Measurements from ENCODE around the gene DLG1.

Gene DLG1

DNA sequence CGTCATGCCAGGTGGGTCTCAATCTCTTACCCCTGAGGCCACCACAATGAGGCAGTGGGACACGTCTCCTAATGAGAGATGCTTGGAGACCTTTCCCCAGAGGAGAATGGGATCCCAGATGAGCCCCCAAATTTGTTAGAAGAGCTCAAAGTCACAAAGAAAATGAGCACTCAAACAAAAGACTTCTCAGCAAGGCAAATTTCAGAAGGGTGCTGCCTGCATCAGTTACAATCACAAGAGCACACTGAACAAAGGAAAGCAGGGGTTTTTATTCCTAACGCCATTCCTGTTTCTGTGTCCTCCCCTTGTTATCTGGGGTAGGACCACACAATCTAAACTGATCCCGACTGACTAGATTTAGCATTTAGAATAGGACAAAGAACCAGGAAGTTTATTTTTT is 50.1 kb downstream of the DLG1 start:
- TF ChIP-seq, protein P1, sequence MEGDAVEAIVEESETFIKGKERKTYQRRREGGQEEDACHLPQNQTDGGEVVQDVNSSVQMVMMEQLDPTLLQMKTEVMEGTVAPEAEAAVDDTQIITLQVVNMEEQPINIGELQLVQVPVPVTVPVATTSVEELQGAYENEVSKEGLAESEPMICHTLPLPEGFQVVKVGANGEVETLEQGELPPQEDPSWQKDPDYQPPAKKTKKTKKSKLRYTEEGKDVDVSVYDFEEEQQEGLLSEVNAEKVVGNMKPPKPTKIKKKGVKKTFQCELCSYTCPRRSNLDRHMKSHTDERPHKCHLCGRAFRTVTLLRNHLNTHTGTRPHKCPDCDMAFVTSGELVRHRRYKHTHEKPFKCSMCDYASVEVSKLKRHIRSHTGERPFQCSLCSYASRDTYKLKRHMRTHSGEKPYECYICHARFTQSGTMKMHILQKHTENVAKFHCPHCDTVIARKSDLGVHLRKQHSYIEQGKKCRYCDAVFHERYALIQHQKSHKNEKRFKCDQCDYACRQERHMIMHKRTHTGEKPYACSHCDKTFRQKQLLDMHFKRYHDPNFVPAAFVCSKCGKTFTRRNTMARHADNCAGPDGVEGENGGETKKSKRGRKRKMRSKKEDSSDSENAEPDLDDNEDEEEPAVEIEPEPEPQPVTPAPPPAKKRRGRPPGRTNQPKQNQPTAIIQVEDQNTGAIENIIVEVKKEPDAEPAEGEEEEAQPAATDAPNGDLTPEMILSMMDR (IDR thresholded peaks at IDR 0.05; ENCODE audit: low read depth, low read length) = no peak
- H3K4me3 ChIP-seq (replicated peaks in 1 of 2; ENCODE audit: low read depth in 2 of 2, low read length in 2 of 2) = no peak overlapping the region
- DNase-seq (ENCODE audit: low read depth in 2 of 2) = no peak

DNA sequence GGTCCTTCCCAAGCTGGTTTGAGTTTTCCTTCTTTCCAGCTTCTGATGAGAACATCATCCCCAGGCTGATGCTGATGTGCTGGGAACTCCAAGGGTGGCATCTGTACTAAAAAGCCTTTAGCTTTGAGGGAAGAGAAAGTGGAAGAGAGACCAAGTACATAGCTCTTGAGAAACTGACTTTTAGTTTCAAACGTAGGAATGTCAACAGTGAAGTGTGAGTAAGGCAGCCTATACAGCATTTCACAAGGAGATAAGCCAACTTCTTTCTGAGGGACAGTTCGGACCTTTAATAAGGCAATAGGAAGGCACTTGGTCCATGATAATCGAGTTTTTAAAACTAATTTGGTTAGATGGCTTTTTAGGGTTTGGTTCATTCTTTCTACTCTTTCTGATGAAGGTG is 53.7 kb downstream of the DLG1 start:
- TF ChIP-seq, protein P1 (IDR thresholded peaks at IDR 0.05; ENCODE audit: low read depth, low read length) = no peak
- DNase-seq (ENCODE audit: low read depth in 2 of 2) = no peak
- no peak overlapping the region for H3K4me3 ChIP-seq (replicated peaks in 1 of 2; ENCODE audit: low read depth in 2 of 2, low read length in 2 of 2)

DNA sequence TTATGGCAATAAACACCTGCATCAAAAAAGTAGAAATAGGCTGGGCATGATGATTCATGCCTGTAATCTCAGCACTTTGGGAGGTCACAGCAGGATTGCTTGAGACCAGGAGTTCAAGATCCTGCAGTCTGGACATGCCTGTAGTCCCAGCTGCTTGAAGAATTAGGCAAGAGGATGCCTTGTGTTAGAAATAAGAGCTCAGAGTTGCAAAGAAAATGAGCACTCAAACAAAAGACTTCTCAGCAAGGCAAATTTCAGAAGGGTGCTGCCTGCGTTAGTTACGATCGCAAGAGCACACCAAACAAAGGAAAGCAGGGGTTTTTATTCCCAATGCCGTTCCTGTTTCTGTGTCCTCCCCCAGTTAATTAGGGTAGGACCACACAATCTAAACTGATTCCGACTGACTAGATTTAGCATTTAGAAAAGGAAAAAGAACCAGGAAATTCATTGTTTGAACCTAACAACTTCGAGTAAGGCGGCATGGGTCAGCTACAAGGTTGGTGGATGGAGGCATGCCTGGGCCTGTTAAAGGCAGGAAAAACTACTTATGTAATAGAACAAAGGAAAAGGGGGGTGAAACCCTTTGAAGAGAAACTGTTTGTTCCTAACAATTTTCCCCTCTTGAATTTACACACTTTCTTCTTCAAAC is 55.5 kb downstream of the DLG1 start:
- no peak for DNase-seq (ENCODE audit: low read depth in 2 of 2)
- TF ChIP-seq, protein P1 (IDR thresholded peaks at IDR 0.05; ENCODE audit: low read depth, low read length) = no peak
- H3K4me3 ChIP-seq (replicated peaks in 1 of 2; ENCODE audit: low read depth in 2 of 2, low read length in 2 of 2) = no peak overlapping the region

DNA sequence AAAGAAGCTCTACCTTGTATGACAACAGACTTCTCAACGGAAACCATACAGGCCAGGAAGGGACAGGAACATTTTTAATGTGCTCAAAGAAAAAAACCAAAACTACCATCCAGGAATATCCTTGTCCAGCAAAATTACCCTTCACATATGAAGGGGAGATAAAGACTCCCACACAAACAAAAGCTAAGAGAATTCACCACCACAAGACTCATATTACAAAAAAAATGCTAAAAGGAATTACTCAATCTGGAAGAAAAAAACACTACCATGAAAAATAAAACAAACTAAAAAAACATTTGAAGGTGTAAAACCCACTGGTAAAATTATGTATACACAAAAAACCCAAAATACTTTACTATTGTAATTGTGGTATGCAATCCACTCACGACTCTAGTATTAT is 57.2 kb downstream of the DLG1 start:
- no peak for DNase-seq (ENCODE audit: low read depth in 2 of 2)
- no peak overlapping the region for H3K4me3 ChIP-seq (replicated peaks in 1 of 2; ENCODE audit: low read depth in 2 of 2, low read length in 2 of 2)
- TF ChIP-seq, protein P1 (IDR thresholded peaks at IDR 0.05; ENCODE audit: low read depth, low read length) = no peak

DNA sequence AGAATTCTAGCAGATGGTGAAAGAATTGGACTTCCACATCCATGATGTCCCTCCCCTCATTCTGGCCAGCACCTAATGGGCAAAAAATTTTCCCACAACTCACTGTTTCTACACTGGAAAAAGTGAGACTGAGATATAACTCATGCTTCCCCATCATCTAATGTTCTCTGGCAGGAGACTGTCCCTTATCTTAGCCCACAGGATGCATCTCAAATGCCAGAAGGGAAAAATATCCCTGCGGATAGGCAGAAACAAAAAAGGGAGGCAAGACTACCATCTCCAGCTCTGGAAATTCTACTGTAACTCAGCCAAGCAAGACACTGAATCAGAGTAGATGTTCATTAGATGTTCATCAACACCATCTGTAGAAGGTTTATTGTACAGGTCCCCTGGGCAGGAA is 58.6 kb downstream of the DLG1 start:
- TF ChIP-seq, protein P1 (IDR thresholded peaks at IDR 0.05; ENCODE audit: low read depth, low read length) = no peak
- no peak overlapping the region for H3K4me3 ChIP-seq (replicated peaks in 1 of 2; ENCODE audit: low read depth in 2 of 2, low read length in 2 of 2)

DNA sequence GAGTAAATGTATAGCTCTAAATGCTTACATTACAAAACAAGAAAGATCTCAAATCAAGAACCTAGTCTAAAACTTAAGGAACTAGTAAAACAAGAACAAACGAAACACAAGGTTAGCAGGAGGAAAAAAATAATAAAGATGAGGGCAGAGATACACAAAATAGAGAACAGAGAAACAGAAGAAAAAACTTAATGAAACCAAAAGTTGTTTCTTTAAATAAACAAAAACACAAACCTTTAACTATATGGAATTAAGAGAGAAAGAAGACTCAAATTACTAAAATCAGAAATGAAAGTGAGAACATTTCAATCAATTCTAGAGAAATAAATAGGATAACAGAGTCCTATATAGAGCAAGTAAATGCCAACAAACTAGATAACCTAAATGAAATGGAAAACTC is 59.6 kb downstream of the DLG1 start:
- no peak for DNase-seq (ENCODE audit: low read depth in 2 of 2)
- no peak overlapping the region for H3K4me3 ChIP-seq (replicated peaks in 1 of 2; ENCODE audit: low read depth in 2 of 2, low read length in 2 of 2)
- TF ChIP-seq, protein P1 (IDR thresholded peaks at IDR 0.05; ENCODE audit: low read depth, low read length) = no peak

More for the DNA sequence above, 58.6 kb downstream of the DLG1 start:
- no peak for DNase-seq (ENCODE audit: low read depth in 2 of 2)

DNA sequence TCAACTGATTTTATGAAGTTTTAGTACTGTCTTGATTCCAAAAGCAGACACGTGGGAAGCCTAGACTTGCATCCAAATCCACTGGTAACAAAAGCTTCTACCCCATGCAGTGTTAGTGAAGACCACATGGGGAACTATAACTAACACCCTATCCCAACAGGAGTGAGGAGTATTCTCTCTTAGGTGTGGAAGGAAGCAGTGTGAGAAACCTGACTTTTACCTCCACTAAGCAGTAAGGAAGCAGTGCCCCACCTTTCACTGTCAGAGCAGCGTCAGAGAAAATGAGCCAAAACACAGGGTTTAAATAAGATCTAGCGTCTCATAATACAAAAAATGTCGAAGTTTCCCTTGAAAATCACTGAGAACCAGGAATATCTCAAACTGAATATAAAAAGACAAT is 60.5 kb downstream of the DLG1 start:
- TF ChIP-seq, protein P1 (IDR thresholded peaks at IDR 0.05; ENCODE audit: low read depth, low read length) = no peak
- H3K4me3 ChIP-seq (replicated peaks in 1 of 2; ENCODE audit: low read depth in 2 of 2, low read length in 2 of 2) = no peak overlapping the region
- DNase-seq (ENCODE audit: low read depth in 2 of 2) = no peak
